GM06990 (cell line): ENCODE data around the gene FIBP.

ENCODE experiments used
- DNase-seq: peaks from one replicate; pipeline ENCODE4 v3.0.0-alpha.2; 2011; ENCODE audit not compliant: insufficient read length; ENCODE audit errors: extremely low read depth
- H3K27me3 ChIP-seq: replicated peaks from 2 replicates; pipeline ENCODE4 v1.6.0; 2011; ENCODE audit warnings: low read length; ENCODE audit not compliant: control insufficient read depth, insufficient read depth
- H3K36me3 ChIP-seq: 2 replicates; pipeline ENCODE4 v1.5.1; 2011; ENCODE audit warnings: low read length; ENCODE audit not compliant: control insufficient read depth, insufficient read depth
- H3K4me3 ChIP-seq: replicated peaks from 2 replicates; pipeline ENCODE4 v1.5.1; 2011; ENCODE audit warnings: low read depth, mild to moderate bottlenecking, control low read depth, low read length
- TF ChIP-seq, protein P1 (sequence below): IDR thresholded peaks from 2 replicates; pipeline ENCODE4 v1.5.1; 2011; ENCODE audit warnings: low read length, control low read depth, mild to moderate bottlenecking, inconsistent platforms; ENCODE audit not compliant: insufficient read depth, poor library complexity, severe bottlenecking

Gene FIBP

DNA sequence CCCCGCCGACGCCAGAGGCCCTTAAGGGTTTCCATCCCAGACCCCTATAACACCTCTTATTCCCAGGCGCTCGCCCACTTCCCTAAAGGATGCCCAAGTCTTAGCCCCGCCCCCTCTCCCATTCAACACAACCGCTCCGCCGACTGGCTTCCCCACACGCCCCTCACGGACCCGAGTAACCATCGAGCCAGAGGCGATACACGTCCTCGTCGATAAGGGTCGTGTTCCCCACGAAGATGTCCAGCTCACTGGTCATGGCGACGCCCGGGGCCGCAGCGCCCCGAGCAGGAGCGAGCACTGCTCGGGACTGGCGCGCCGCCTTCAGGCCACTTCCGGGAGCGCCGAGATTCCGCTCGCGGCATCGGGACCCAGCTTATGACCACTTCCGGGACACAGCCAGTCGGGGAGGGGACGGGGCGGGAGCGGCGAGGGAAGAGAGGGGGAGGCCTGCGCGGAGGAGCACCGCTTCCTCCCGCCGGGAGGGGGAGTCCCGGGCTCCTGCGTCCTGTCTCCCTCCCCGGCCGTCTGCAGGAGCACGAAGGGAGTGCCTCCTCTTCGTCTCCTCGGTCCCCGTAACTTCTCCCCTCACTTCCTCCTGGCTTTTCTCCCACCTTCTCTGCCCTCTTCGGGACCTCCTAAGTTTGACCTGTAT lies at the start of gene FIBP:
Gene FIBP, minus strand, starts transcription at position 309 of the 652 bp plus-strand sequence. Its CDS starts 53 bp downstream, at position 256.
- H3K36me3 ChIP-seq = peaks cover 21% of the 10 kb centered on the region
- DNase-seq = peak; percentile 98
- H3K27me3 ChIP-seq = no peaks in the 10 kb centered on the region
- TF ChIP-seq, protein P1, sequence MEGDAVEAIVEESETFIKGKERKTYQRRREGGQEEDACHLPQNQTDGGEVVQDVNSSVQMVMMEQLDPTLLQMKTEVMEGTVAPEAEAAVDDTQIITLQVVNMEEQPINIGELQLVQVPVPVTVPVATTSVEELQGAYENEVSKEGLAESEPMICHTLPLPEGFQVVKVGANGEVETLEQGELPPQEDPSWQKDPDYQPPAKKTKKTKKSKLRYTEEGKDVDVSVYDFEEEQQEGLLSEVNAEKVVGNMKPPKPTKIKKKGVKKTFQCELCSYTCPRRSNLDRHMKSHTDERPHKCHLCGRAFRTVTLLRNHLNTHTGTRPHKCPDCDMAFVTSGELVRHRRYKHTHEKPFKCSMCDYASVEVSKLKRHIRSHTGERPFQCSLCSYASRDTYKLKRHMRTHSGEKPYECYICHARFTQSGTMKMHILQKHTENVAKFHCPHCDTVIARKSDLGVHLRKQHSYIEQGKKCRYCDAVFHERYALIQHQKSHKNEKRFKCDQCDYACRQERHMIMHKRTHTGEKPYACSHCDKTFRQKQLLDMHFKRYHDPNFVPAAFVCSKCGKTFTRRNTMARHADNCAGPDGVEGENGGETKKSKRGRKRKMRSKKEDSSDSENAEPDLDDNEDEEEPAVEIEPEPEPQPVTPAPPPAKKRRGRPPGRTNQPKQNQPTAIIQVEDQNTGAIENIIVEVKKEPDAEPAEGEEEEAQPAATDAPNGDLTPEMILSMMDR = peak; percentile 85
- H3K4me3 ChIP-seq = peak within 1 kb of the TSS; percentile 96

DNA sequence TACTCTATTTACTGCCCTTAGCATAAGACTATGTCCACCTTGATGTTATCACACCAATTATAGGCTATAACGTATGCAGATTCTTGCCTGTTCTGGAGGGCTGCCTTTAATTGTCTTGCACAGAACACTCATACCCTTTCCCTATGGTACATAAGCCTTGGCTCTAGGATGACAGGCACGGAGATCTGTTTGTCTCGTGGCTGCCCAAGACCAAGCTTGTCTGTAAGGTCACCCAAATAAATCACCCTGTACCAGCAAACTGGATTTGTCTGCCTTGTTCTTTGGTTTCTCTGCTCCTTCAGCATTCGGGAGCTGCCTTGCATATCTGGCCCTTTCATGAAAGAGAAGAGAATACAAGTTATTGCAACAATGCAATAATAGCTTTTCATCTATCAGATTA lies 49.5 kb upstream of the FIBP start:
- no peak for DNase-seq
- no peaks in the 10 kb centered on the region for H3K27me3 ChIP-seq
- no peaks in the 10 kb centered on the region for H3K36me3 ChIP-seq
- TF ChIP-seq, protein P1 = no peak
- H3K4me3 ChIP-seq = no peak overlapping the region

DNA sequence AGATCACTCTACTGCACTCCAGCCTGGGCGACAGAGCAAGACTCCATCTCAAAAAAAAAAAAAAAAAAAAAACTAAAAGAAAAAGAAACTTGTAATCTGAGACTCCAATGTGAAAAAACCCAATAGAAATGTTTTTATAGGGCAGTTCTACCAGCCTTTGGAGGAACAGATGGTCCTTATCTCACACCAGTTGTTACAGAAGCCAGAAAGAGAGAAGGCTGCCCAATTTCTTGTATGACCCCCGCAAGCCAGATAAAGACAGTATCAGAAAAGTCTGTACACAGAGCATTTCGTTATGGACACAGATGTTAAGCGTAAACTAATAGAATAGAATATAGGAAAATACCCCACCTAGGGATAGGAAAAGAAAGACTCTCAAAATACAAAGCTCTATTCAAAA lies 45.7 kb upstream of the FIBP start:
- TF ChIP-seq, protein P1 = no peak
- no peak for DNase-seq
- H3K36me3 ChIP-seq = no peaks in the 10 kb centered on the region
- H3K27me3 ChIP-seq = no peaks in the 10 kb centered on the region
- no peak overlapping the region for H3K4me3 ChIP-seq

DNA sequence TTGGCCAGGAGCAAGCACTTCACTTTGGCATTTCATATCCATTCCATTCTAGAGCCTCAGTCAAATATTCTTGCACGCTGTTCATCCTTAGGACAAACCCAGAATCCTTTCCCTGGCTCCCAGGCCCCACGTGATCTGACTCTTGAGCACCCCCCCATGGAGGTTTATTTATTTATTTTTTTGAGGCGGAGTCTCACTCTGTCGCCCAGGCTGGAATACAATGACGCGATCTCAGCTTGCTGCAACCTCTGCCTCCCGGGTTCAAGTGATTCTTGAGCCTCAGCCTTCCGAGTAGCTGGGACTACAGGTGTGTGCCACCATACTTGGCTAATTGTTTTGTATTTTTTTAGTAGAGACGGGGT lies 44.3 kb upstream of the FIBP start:
- H3K27me3 ChIP-seq = no peaks in the 10 kb centered on the region
- no peak for DNase-seq

DNA sequence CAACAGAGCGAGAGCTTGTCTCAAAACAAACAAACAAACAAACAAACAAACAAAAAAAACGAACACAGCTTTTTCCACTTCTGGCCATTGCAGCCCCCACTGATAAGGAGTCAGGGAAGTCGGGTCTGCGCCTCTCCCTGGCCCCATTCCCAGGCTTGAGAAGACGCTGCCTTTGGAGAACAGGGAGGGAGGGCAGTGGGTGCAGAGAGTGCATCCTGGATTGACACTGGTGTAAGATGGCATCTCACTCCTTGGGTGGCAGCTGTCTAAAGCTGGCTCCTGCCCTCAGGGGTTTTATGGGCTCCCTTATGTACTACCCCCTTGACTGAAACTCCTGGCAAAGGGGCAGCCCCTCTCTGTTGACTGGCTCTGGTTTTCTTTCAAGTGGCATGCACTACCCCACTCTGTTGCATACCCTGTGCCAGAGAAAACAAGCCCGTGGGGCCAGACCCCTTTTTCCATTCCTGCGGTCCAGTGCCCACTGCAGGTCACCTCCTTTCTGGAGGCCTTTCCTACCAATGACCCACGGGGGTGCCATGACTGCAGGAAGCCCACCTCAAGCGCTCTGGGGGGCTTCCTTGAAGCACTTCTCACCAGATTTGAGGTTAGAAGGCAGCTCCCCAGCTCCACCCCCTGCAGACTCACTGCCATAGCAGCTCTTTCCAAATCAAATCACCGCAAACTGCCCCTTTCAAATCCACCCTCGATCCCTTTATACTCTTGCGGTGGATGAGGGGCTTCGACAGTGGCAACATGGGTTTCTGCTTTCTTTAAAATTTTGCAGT lies 43.7 kb upstream of the FIBP start:
- no peak overlapping the region for H3K4me3 ChIP-seq
- no peaks in the 10 kb centered on the region for H3K27me3 ChIP-seq
- no peak for DNase-seq
- TF ChIP-seq, protein P1 = peak; percentile 4
- no peaks in the 10 kb centered on the region for H3K36me3 ChIP-seq

More for the DNA sequence above, 44.3 kb upstream of the FIBP start:
- Histone ChIP-seq H3K4me3 (no peak overlapping the region), H3K36me3 (no peaks in the 10 kb centered on the region)
- TF ChIP-seq, protein P1 = no peak
